Ramos (cell line): ENCODE results near the gene DYNLRB2.

Experiments used
- in situ Hi-C: fragments of 300-500 bp; cut with MboI; formaldehyde crosslinking; loops from one replicate; pipeline ENCODE4 v1.14.3; 2022; ENCODE audit warnings: low sequenced_read_pairs; ENCODE audit not compliant: unreplicated experiment

The DYNLRB2 gene

GRCh38 chr16:80540516-80541305 lies at the start of gene DYNLRB2:
Gene DYNLRB2 (plus strand): TSS chr16:80540993. CDS start chr16:80541077, 84 bp downstream.
- in situ Hi-C loops: no loop called here

GRCh38 chr16:80500116-80500859 lies 40.5 kb upstream of the DYNLRB2 start:
- in situ Hi-C loops: no loop called here

DNA sequence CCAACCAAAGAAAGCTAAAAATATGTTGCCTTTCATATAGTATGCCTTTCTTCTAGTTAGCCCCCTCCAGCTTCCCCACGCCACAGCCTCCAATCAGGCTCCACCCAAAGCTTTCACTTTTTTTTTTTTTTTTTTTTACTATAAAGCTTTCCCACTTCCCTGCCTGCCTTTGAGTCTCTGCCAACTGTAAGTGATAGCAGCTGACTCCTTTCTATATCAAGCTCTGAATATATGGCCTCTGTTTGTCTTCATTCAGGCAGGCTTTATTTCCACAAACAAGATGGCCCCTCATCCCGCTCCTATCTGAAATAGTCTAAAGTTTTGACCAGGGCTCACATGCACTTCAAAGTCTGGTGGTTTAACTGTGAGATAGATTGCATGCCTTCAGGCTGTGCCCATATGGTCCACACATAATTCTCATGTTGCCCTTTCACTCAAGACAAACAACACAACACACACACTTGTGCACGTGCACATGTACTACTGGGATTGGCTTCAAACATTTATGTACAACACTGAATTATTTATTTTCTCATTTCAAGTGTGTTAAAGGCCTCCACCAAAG lies 39.8 kb upstream of the DYNLRB2 start:
- in situ Hi-C loops: no loop called here

DNA sequence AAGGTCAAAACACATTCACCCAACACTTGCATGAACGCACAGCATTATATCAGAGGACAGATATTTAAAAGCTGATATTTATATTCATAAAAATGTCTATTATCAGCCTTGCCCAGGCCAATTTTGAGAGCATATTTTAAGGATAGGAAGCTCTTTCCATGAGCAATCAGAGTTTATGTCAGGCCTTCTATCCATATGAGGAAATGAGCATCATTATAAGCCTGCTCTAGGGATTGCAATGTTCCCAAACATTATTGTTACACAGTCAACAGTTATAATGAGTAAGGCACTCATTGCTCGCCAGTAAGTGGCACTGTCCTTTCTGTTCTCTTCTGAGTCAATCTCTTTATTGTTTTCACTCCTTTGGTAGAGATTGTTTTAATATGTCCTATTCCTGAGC lies 37.7 kb upstream of the DYNLRB2 start:
- in situ Hi-C loops: no loop called here

DNA sequence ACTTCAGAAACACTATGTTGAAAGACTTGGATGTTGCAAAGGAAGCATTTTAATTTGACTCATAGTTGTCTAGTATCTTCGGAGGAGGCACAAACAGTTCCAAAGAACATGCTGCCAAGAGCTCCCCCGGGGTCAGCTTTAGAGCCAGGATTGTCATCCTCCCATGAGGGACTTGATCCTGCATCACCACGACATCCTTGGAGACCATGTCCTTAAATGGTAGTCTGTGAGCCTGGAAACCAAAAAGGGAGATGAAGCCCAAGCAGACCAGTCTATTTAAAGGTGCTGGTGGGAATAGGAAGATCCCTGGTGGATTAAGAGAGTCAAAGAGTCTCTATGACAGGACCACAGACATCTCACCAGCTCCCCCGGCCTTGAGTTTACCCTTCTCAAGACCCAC lies 33.3 kb upstream of the DYNLRB2 start:
- in situ Hi-C loops: no loop called here

- in situ Hi-C loops: no loop called here
Observed at GRCh38 chr16:80509872-80510271, 30.9 kb upstream of the DYNLRB2 start.

DNA sequence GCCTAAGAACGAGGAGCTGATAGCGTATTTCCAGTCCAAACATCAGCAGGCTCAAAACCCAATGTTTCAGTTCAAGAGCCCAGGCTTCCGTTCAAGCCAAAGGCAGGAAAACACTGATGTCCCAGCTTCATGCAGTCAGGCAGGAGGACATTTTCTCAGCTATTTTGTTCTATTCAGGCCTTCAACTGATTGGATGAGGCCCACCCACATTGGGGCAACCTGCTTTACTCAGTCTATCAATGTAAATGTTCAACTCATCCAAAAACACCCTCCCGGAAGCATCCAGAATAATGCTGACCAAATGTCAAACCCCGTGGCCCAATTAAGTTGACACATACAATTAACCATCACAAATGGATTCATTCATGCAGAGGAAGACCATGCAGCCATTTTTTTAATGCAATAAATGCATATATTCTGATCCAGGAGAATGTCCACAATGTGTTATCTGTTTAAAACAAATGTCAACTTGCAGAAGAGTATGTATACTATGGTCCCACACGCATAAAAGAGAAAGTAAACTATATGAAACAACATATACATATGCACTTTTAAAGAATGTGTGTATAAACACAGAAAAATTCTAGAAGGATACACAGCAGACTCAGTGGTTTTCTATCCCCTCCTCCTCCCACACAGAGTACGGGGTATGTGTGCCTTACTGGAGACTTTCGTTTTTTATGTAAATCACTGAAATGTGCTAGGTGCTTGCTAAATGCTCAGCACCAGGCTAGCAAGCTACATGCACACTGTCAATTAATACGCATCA lies 28.8 kb upstream of the DYNLRB2 start:
- in situ Hi-C loops: no loop called here

DNA sequence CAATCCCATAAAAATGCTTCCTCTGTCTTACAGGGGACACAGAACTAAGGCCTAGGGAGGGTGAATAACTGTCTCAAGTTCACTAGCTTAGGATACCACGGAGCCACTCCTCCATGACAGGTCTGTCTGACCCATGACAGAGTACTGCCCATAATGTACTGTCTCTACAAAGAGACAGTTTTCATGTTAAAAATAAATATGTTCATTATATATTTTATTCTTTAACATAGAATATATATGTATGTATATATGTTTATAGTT lies 28.3 kb upstream of the DYNLRB2 start:
- in situ Hi-C loops: no loop called here

DNA sequence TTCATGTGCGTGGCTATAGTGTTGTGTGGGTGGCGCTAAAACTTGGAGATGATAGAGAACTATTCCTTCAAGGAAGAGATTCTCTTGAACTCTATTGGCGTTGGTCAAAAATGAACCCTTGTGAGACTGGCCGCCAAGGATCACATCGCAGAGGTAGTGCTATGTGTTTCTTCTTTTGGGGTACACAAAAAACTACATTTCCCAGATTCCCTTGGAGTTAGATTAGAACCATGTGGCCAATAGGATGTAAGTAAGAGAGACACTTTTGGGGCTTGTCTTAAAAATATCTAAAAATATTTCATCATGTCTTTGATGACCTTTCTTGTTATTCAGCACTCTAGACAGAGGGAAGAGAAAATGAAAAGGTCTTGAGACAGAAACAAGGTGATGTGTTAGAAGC lies 25.4 kb upstream of the DYNLRB2 start:
- in situ Hi-C loops: no loop called here

DNA sequence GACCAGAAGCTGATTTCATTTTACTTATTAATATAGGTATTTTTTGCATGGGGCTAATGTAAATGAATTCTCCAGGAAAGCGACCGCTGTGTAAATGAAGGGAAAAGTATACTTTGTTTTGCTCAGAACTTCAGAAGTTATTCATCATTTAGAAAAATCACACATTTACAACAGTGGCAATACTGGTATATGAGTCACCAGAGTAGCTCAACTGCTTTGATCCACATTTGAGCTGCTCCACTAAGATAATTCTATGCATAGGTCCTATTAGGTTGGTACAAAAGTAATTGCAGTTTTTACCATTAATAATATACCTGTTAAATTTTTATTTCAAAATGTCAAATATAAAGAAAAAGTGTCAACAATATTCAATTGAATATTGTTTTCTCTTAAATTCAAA lies 22.9 kb upstream of the DYNLRB2 start:
- in situ Hi-C loops: no loop called here

- in situ Hi-C loops: no loop called here
Observed at GRCh38 chr16:80518436-80518835, 22.4 kb upstream of the DYNLRB2 start.

DNA sequence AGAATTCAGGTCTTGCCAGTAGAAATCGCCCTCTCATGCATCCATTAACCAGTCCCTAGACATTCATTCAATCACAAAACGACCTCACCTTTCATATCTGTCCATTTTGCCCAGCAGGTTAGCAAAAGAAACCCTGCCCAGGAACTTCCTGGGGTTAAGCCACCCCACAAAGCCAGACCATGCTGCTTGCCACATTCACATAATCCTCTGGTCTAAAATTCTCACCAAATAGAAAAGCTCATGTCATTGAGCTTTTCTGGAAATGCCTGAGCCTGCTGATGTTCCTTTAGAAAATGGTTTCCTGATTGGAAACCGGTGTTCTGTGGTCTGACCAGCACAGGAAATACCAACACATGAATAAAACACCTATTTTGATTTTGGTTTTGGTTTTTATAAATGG lies 21.6 kb upstream of the DYNLRB2 start:
- in situ Hi-C loops: no loop called here

DNA sequence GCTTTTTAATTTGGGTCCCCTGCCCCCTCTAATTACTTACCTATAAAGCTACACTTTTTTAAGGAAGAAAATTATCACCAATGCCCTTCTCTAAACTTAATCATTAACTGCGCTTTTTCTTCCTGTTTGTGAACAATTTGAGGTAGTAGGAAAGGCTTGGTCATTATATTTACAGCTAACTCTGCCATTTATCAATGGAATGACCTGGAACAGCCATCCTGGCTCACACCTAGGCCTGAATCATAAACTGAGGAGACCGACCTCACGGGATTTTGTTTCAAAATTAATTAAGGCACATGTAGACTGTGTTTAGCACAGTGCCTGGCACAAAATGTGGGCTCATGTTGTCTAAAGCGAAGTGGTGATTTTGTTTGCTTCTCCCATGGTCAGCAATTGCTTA lies 15.4 kb upstream of the DYNLRB2 start:
- in situ Hi-C loops: no loop called here

GRCh38 chr16:80526418-80527061 lies 14.3 kb upstream of the DYNLRB2 start:
- in situ Hi-C loops: no loop called here

DNA sequence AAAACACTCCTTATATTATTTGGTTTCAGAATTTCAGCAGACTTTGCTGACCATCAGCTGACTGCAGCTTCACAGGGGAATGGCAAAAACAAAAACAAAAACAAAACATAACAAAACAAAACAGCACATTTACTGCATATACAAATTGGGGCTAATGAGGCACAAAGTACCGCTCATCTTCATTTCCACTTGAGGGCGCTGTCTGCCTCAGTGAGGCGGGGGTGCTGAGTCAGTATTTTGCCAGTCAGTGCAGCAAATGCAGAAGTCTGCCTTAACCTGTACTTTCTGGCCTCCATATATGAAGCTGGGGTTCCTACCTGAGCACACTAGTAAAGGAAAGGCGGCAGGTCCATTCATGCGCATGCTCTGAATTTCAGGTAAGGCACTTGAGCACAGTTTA lies 13.5 kb upstream of the DYNLRB2 start:
- in situ Hi-C loops: no loop called here

DNA sequence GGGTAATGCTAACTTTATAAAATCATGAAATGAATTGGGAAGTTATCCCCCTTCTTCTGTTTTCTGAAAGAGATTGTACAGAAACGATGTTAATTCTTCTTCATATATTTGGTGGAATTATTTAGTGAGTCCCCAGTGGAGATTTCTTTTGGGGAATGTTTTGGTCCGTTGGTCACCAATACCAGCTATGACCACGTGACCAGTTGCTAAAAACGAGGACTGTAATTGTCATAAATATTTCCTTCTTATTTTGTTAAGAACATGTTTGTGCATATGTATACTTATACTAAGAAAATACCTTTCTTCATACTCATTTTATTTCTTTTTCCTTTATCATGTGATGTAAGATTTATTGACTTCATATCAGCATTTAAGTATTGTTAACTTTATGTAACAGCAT lies 10.3 kb upstream of the DYNLRB2 start:
- in situ Hi-C loops: no loop called here

DNA sequence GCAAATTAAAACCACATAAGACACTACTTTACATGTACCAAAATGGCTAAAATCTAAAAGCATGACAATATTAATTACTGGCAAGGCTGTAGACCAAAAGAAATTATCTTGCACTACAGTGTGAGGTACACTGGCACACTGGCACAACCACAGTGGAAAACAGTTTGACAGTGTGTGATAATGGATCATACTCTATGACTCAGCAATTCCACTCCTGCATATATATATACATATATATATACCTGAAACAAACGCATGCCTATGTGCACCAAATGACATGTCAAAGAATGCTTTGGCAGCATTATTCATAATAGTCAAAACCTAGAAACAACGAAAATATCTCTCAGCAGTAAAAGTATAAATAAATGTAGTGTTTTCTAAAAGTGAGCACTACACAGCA lies 4.6 kb upstream of the DYNLRB2 start:
- in situ Hi-C loops: no loop called here

DNA sequence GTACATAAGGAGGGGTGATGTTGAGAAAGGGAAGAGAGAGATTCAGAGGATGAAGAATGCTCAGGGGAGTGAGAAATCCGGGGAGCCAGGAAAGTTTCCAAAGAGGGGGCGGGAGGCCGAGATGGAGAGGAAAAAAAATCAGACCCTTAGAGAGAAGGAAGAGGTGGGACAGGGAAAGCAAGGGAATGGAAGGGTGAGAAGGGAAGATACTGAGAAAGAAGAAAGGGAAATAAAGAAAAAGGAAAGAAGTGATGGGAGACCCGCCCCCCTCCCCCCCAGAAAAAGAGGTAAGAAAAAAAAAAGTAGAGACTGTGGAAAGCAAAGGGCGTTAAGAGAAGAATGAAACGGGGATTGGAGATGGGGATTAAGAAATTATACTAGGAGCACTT lies 507 bp downstream of the DYNLRB2 start:
- in situ Hi-C loops: no loop called here

DNA sequence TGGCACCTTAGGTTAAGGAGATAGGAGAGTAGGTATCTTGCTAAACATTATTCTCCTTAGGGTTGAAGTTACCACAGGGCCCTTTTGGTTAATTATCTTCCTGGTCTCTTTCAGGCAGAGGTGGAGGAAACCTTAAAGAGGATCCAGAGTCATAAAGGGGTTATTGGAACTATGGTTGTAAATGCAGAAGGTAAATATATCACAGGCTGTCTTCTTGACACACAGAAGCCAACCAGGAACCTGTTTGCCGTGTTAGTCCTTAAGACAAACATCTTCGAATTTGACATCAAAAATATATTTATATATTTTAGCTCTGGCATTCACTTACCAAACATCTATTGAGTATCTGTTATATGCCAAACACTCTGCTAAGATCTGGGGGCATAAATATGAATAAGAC lies 2.4 kb downstream of the DYNLRB2 start:
- in situ Hi-C loops: no loop called here

GRCh38 chr16:80544326-80544725 lies 3.5 kb downstream of the DYNLRB2 start:
- in situ Hi-C loops: no loop called here

DNA sequence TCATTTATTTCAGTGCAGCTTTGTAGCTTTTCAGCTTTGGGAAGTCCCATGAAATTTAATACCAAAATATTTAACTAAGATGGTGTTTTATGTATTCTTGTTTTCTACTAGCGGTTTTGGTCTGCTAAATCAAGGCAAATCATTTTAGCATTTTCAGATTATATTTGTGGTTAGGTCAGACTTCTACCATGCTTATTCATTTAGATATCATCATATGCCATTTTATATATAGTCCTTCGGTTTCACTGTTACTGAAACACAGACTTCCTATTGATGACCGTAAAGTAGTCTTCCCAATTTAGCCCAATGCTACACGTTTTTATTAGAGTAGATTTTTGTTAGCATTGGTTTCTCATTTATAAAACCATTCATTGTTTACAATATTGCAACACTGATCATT lies 5.5 kb downstream of the DYNLRB2 start:
- in situ Hi-C loops: no loop called here
